T-cell (primary cell): ENCODE measurements around the gene KIAA0930. TPM values are rescaled to one million over a fixed set of nuclear protein-coding genes. Genes with fewer than 3 reads are reported as not detected.

Experiments
- ATAC-seq, 4 experiments: fragments of 200-7000 bp in 3 of 4; fragments of 150-1000 bp in 1 of 4; cut with Tn5 transposase; replicated peaks in 1 of 4; 1 replicate in 3 of 4; 2 replicates in 1 of 4; pipeline ENCODE4 v1.10.0; 2021; ENCODE audit warnings: moderate library complexity in 3 of 4, mild to moderate bottlenecking in 2 of 4, moderate number of reproducible peaks in 1 of 4
- CTCF ChIA-PET, 2 donors: fragments of 300-600 bp; sonication (Branson Sonifier 250); formaldehyde crosslinking; loops; one replicate each; lab custom pipeline; 2022; ENCODE audit warnings: antibody characterized with exemption in 2 of 2; lab: Charles Lee
- POLR2A ChIA-PET, 2 donors: fragments of 300-600 bp; sonication (Branson Sonifier 250); formaldehyde crosslinking; loops; one replicate each; lab custom pipeline; 2022; ENCODE audit warnings: antibody characterized with exemption in 2 of 2; lab: Charles Lee
- DNase-seq, 35 experiments: peaks; one replicate each; pipeline versions ENCODE4 v3.0.0 to v3.0.0-alpha.2; 2013 to 2023
- H3K27ac ChIP-seq: one replicate; pipeline ENCODE4 v1.5.1; 2013; ENCODE audit warnings: low read length
- H3K27me3 ChIP-seq, 2 experiments: replicated peaks in 1 of 2; 1 replicate in 1 of 2; 2 replicates in 1 of 2; pipeline versions ENCODE4 v1.6.1 to v1.7.0; 2013; ENCODE audit warnings: low read length in 1 of 2, mixed read lengths in 1 of 2; ENCODE audit not compliant: control insufficient read depth in 2 of 2, insufficient read depth in 2 of 2; ENCODE audit errors: extremely low read depth in 1 of 2
- H3K36me3 ChIP-seq, 2 donors: 1 replicate in 1 of 2; 2 replicates in 1 of 2; pipeline versions ENCODE4 v1.6.1 to v1.7.0; 2013; ENCODE audit warnings: low read length in 1 of 2; ENCODE audit not compliant: control insufficient read depth in 2 of 2, insufficient read depth in 1 of 2; ENCODE audit errors: extremely low read depth in 1 of 2
- H3K4me1 ChIP-seq, 2 experiments: 1 replicate in 1 of 2; 2 replicates in 1 of 2; pipeline versions ENCODE4 v1.6.1 to v1.7.0; 2013; ENCODE audit warnings: low read length in 2 of 2, mixed read lengths in 1 of 2; ENCODE audit not compliant: insufficient read depth in 2 of 2, control insufficient read depth in 1 of 2; ENCODE audit errors: extremely low read depth in 1 of 2
- H3K4me3 ChIP-seq, 2 donors: 1 replicate in 1 of 2; 2 replicates in 1 of 2; pipeline versions ENCODE4 v1.5.1 to v1.7.0; 2013; ENCODE audit warnings: mild to moderate bottlenecking in 2 of 2, low read length in 1 of 2, moderate library complexity in 1 of 2; ENCODE audit not compliant: control insufficient read depth in 1 of 2; ENCODE audit errors: extremely low read depth in 1 of 2
- H3K9me3 ChIP-seq: 2 replicates; pipeline ENCODE4 v1.7.0; 2013
- H3K27ac Mint-ChIP-seq, 2 donors: one replicate each; pipeline ENCODE4 v1.8.0; 2020 to 2021; ENCODE audit warnings: mild to moderate bottlenecking in 2 of 2, mixed read lengths in 2 of 2
- H3K27me3 Mint-ChIP-seq, 2 donors: one replicate each; pipeline ENCODE4 v1.8.0; 2021 to 2022; ENCODE audit warnings: mixed read lengths in 2 of 2
- H3K36me3 Mint-ChIP-seq: one replicate; pipeline ENCODE4 v1.8.0; 2021; ENCODE audit warnings: mixed read lengths
- H3K4me1 Mint-ChIP-seq, 3 donors: one replicate each; pipeline ENCODE4 v1.8.0; 2020 to 2022; ENCODE audit warnings: mixed read lengths in 3 of 3, mild to moderate bottlenecking in 1 of 3
- H3K4me3 Mint-ChIP-seq, 3 donors: one replicate each; pipeline ENCODE4 v1.8.0; 2020 to 2022; ENCODE audit warnings: mild to moderate bottlenecking in 3 of 3, mixed read lengths in 3 of 3, moderate library complexity in 3 of 3
- H3K9me3 Mint-ChIP-seq, 3 donors: one replicate each; pipeline ENCODE4 v1.8.0; 2020 to 2022; ENCODE audit warnings: mixed read lengths in 3 of 3
- WGBS: methylation state at CpG from one replicate; pipeline ENCODE4 v1.1.5; 2013; ENCODE audit warnings: missing lambda C conversion rate; ENCODE audit not compliant: insufficient coverage; 5-methylcytosine and 5-hydroxymethylcytosine counted together
- total RNA-seq, 35 experiments: library from RNA in 6 of 35; stranded (reverse) in 6 of 35; fragments of 120-200 nt in 1 of 35; gene quantifications; one replicate each; pipeline versions ENCODE4 v1.2.1 to v1.2.4 and lab custom pipeline; 2013 to 2026

Gene KIAA0930
- total RNA-seq, 5 donors from 2014 or later (not counting 1 experiment from before 2014, with no cell fraction given): 21.2 to 40.2 (median 30.8) TPM

DNA sequence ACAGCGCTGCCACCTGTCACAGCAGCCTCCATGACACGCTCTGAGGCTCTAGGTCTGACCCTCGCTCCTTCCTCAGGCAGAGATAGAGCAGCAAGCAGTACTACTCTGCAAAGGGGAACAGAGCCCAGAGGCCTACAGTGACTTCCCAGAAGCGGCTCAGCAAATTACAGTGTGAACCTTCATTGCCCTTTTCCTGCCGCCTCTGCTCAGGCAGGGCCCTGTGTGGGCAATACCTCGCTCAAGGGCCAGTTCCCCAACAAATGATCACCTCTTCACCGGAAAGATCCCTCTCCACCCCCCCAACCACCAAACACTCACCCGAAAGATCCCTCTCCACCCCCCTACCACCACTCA lies 12.3 kb downstream of the KIAA0930 start:
- ATAC-seq (no peak), DNase-seq (no peak)
- H3K9me3 ChIP-seq: no peaks in the 10 kb centered on the region
- POLR2A ChIA-PET: no interaction called here
- no peak overlapping the region for H3K27ac Mint-ChIP-seq
- H3K4me3 Mint-ChIP-seq: no peak overlapping the region
- no peak overlapping the region for H3K4me3 ChIP-seq
- no peaks in the 10 kb centered on the region for H3K9me3 Mint-ChIP-seq
- CTCF ChIA-PET: no interaction called here
- peaks cover 0 to 8% of the 10 kb centered on the region in 2 experiments for H3K4me1 ChIP-seq
- 94% methylated on average over 6 of the region's 8 CpGs for WGBS
- H3K27me3 ChIP-seq: no peaks in the 10 kb centered on the region
- H3K36me3 Mint-ChIP-seq: peaks cover 8% of the 10 kb centered on the region
- peaks cover 12 to 32% (median 31%) of the 10 kb centered on the region in 3 donors for H3K4me1 Mint-ChIP-seq
- H3K36me3 ChIP-seq: peaks cover 0 to 3% of the 10 kb centered on the region in 2 donors
- H3K27me3 Mint-ChIP-seq: no peaks in the 10 kb centered on the region
- no peak overlapping the region for H3K27ac ChIP-seq

DNA sequence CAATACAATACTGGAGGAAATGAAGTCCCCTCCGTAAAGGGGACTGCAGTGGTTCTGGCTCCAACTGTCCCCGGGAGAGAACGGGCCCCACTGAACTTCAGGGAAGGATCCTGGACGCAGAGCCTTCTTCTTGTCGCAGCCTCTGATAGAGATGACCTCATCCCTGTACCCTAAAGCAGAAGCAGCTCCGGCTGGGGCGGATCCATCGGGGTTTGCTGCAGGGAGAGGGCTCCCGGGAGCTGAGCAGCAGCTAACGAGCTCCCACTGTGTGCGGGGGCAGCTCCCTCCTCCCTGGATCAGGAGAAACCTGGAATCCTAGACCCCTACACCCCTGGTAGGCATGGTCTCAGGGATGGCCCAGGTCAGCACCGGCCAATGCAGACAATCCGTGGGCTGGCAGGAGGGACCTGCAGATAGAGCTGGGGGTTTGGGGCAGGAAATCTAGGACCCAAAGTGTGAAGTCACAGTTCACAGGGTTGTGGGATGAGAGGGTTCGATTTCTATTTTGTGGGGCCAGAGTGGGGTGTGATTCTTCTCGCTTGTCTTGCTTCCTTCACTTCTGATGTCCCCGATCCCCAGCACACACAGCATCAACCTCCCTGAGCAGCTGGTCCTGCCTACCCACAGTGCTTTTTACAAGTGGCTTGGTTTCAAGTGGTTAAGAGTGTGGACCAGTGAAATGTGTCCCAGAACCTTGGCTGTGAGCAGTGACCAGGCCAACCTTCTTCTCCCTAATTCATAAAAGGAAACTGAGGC lies 12.9 kb downstream of the KIAA0930 start:
- no peak overlapping the region for H3K4me3 Mint-ChIP-seq
- no peak overlapping the region for H3K4me3 ChIP-seq
- POLR2A ChIA-PET: no interaction called here
- CTCF ChIA-PET: no interaction called here
- no peaks in the 10 kb centered on the region for H3K9me3 ChIP-seq
- peaks cover 14 to 36% (median 33%) of the 10 kb centered on the region in 3 donors for H3K4me1 Mint-ChIP-seq
- no peak overlapping the region for H3K27ac ChIP-seq
- peaks cover 0 to 3% of the 10 kb centered on the region in 2 donors for H3K36me3 ChIP-seq
- WGBS: 95% methylated on average over 12 of the region's 16 CpGs
- no peaks in the 10 kb centered on the region for H3K9me3 Mint-ChIP-seq
- peaks cover 0 to 8% of the 10 kb centered on the region in 2 experiments for H3K4me1 ChIP-seq
- DNase-seq: no peak
- H3K27ac Mint-ChIP-seq: no peak overlapping the region
- H3K27me3 ChIP-seq: no peaks in the 10 kb centered on the region
- no peaks in the 10 kb centered on the region for H3K27me3 Mint-ChIP-seq
- peaks cover 8% of the 10 kb centered on the region for H3K36me3 Mint-ChIP-seq
- ATAC-seq: no peak

DNA sequence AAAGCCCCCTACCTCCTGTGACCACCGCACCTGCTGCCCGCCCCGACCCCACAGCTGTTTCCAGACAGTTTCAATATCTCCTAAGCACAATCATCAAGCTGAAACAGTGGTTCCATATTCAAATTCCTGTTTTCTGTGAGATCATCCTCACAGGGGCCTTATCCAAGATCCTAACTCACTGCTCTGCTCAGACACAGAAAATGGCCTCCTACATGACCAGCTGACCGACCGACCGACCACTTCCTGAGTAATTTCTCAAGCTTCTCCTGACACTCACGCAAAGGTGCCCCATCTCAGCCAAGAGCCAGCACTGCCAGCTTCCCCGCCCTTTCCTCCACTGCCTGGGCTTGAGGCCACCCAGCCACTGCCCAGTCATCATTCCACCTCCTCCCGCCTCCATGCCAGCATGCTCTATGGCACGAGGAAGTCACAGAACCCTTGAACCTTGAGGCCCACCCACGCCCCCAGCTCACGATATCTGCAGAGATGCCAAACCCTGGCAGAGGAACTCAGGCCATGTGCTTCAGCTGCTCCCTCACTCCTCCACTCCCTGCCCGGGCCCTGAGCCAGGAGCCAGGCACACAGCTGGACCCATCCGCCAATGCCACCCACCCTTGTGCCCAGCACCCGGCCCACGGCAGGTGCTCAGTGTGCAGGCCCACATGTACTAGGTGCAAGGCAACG lies 14.0 kb downstream of the KIAA0930 start:
- ATAC-seq (no peak), DNase-seq (no peak)
- Mint-ChIP-seq H3K27ac (no peak overlapping the region), H3K36me3 (peaks cover 8% of the 10 kb centered on the region), H3K27me3 (no peaks in the 10 kb centered on the region), H3K9me3 (no peaks in the 10 kb centered on the region), H3K4me3 (no peak overlapping the region), H3K4me1 (peaks cover 18 to 38% (median 26%) of the 10 kb centered on the region in 3 donors)
- peaks cover 0 to 8% of the 10 kb centered on the region in 2 experiments for H3K4me1 ChIP-seq
- ChIA-PET CTCF (no interaction called here), POLR2A (no interaction called here)
- H3K4me3 ChIP-seq: no peak overlapping the region
- H3K9me3 ChIP-seq: no peaks in the 10 kb centered on the region
- WGBS: 81% methylated on average over 17 of the region's 17 CpGs
- H3K27ac ChIP-seq: no peak overlapping the region
- peaks cover 0 to 3% of the 10 kb centered on the region in 2 donors for H3K36me3 ChIP-seq
- H3K27me3 ChIP-seq: no peaks in the 10 kb centered on the region

DNA sequence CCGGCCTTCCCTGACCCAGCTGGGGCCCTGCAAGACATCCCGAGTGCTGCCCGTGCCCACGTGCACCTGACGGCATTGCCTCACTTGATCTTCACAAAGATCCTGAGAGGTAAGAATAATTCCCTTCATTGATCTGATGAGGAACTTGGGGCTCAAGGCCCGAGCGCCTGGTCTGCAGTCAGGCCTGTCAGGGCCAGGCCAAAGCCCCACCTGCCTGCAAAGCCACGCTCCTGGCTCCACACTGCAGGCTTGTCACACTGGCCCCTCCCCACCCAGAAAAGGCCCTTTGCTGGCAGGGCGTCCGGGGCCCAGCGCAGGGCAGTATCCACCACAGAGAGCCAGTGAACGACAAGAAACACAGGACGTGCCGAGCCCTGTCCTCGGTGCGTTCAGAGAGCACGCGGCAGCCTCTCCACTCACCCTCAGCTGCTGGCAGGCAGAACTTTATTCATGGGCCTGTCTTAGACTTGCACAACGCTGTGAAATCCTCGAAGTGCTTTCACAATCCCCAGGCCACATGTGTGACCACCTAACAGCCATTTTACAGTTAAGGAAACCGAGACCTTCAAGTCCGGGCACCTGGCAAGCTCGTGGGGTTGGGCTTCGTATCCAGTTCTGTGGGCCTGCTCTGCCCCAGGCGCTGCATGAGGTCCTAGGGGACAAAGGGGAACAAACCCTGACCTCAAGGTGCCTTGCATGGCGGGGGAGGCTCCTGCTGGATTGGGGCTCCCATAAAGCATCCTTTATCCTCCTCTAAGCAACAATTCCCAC lies 14.8 kb downstream of the KIAA0930 start:
- ATAC-seq: no peak
- CTCF ChIA-PET: no interaction called here
- peaks cover 17 to 37% (median 21%) of the 10 kb centered on the region in 3 donors for H3K4me1 Mint-ChIP-seq
- peaks cover 0 to 8% of the 10 kb centered on the region in 2 experiments for H3K4me1 ChIP-seq
- H3K4me3 ChIP-seq: no peak overlapping the region
- no peak overlapping the region for H3K4me3 Mint-ChIP-seq
- H3K36me3 Mint-ChIP-seq: peaks cover 6% of the 10 kb centered on the region
- no peaks in the 10 kb centered on the region for H3K9me3 Mint-ChIP-seq
- POLR2A ChIA-PET: no interaction called here
- H3K9me3 ChIP-seq: no peaks in the 10 kb centered on the region
- H3K27me3 ChIP-seq: no peaks in the 10 kb centered on the region
- peaks cover 0 to 3% of the 10 kb centered on the region in 2 donors for H3K36me3 ChIP-seq
- 92% methylated on average over 23 of the region's 26 CpGs for WGBS
- no peaks in the 10 kb centered on the region for H3K27me3 Mint-ChIP-seq
- DNase-seq: no peak
- no peak overlapping the region for H3K27ac Mint-ChIP-seq
- no peak overlapping the region for H3K27ac ChIP-seq

DNA sequence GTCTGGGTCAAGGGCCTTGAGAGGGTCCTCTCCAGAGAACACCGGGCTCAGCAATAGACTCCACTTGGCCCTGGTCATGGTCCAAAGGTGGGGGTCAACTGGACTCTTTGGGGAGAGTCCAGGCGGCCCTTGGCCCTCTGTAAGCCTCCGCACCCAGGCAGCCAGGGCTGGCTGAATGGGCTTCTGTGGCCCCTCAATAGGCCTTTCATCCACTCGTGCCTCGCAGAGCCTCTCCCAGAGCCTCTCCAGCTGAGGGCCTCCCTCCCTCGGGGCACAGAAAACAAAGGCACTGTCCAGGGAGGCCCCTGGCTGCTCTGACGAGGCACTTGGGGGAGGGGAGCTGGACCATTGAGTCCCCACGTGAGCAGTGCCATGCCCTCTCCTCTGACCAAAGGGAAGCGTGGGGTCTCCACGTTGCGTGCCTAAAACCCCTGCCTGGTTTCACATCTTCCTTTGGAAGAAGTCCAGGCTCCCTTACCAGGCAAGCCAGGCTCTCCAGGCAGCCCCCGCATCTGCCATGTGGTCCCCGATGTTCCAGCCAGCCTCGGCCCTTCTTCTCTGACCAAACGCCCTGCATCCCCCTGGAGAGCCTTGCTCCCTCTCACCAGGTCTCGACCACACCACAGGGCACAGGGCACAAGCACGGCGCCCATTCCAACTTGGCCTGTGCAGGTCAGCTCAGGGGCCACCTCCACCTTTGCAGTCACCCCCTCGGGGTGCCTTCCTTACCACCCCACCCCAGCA lies 15.5 kb downstream of the KIAA0930 start:
- peaks cover 0 to 3% of the 10 kb centered on the region in 2 donors for H3K36me3 ChIP-seq
- Mint-ChIP-seq H3K4me3 (no peak overlapping the region), H3K36me3 (peaks cover 6% of the 10 kb centered on the region), H3K4me1 (peaks cover 18 to 39% (median 21%) of the 10 kb centered on the region in 3 donors), H3K27ac (no peak overlapping the region), H3K27me3 (no peaks in the 10 kb centered on the region), H3K9me3 (no peaks in the 10 kb centered on the region)
- H3K4me3 ChIP-seq: no peak overlapping the region
- DNase-seq: no peak
- no peak overlapping the region for H3K27ac ChIP-seq
- ATAC-seq: no peak
- 88% methylated on average over 19 of the region's 19 CpGs for WGBS
- CTCF ChIA-PET: no interaction called here
- POLR2A ChIA-PET: no interaction called here
- peaks cover 0 to 8% of the 10 kb centered on the region in 2 experiments for H3K4me1 ChIP-seq
- no peaks in the 10 kb centered on the region for H3K9me3 ChIP-seq
- no peaks in the 10 kb centered on the region for H3K27me3 ChIP-seq

DNA sequence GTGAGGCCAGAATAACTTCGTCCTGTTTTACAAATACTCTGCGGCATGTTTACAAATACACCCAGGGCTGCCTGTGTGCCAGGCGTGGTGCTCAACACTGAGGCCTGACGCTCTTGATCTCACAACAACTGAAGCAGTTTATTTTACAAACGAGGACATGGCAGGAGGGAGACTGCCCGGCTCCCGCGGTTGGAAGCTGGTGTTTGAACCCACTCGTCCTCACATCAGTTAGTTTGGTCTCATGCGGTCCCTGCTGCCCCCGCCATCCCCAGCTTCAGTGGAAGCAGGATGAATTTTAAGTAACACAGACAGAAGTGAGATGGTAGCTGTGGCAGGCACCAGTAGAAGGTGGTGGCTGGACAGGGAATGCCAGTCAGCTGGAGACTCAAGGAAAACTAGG lies 16.4 kb downstream of the KIAA0930 start:
- CTCF ChIA-PET: no interaction called here
- Mint-ChIP-seq H3K4me1 (peaks cover 18 to 39% (median 23%) of the 10 kb centered on the region in 3 donors), H3K27ac (no peak overlapping the region), H3K4me3 (no peak overlapping the region), H3K9me3 (no peaks in the 10 kb centered on the region), H3K36me3 (peaks cover 6% of the 10 kb centered on the region), H3K27me3 (no peaks in the 10 kb centered on the region)
- Histone ChIP-seq H3K4me3 (no peak overlapping the region), H3K9me3 (no peaks in the 10 kb centered on the region), H3K27me3 (no peaks in the 10 kb centered on the region), H3K27ac (no peak overlapping the region), H3K36me3 (peaks cover 0 to 3% of the 10 kb centered on the region in 2 donors), H3K4me1 (peaks cover 0 to 8% of the 10 kb centered on the region in 2 experiments)
- DNase-seq (no peak), ATAC-seq (no peak)
- WGBS: 94% methylated on average over 11 of the region's 11 CpGs
- POLR2A ChIA-PET: no interaction called here
